Fibroblast of the aortic adventitia (primary cell): Measurements from ENCODE around the gene SLC26A9. TPM values are rescaled to one million over a fixed set of nuclear protein-coding genes. Genes with fewer than 3 reads are reported as not detected.

Experiments
- DNase-seq: peaks from one replicate; pipeline ENCODE4 v3.0.0-alpha.2; 2010; ENCODE audit warnings: low read depth
- H3K4me3 ChIP-seq: 2 replicates; pipeline ENCODE4 v1.5.1; 2011; ENCODE audit warnings: low read depth, mild to moderate bottlenecking, control low read depth, low read length, moderate library complexity
- CTCF ChIP-seq: IDR thresholded peaks from 2 replicates; pipeline ENCODE4 v1.5.1; 2011; ENCODE audit warnings: mild to moderate bottlenecking, low read length, control low read depth, inconsistent platforms; ENCODE audit not compliant: insufficient read depth
- total RNA-seq: library from RNA; depleted of rRNA; stranded (reverse); fragments of >200 nt; gene quantifications from 2 replicates; pipeline ENCODE4 v1.2.3, GENCODE V29; 2012; ENCODE audit warnings: low replicate concordance

Gene SLC26A9
- total RNA-seq, 1 donor = not detected

- no peak for TF ChIP-seq CTCF
- no peak overlapping the region for H3K4me3 ChIP-seq
- no peak for DNase-seq
These were observed 19.4 kb downstream of the SLC26A9 start for GRCh38 chr1:205923651-205924459.

GRCh38 chr1:205922806-205923205, 20.4 kb downstream of the SLC26A9 start:
- no peak for DNase-seq
- TF ChIP-seq CTCF = no peak
- no peak overlapping the region for H3K4me3 ChIP-seq

GRCh38 chr1:205922314-205922713, 20.9 kb downstream of the SLC26A9 start:
- no peak for DNase-seq
- no peak overlapping the region for H3K4me3 ChIP-seq
- no peak for TF ChIP-seq CTCF

GRCh38 chr1:205921570-205921909, 21.7 kb downstream of the SLC26A9 start:
- no peak for TF ChIP-seq CTCF
- DNase-seq = no peak

GRCh38 chr1:205920861-205921569, 22.2 kb downstream of the SLC26A9 start:
- H3K4me3 ChIP-seq = no peak overlapping the region
- no peak for TF ChIP-seq CTCF
- no peak for DNase-seq

More at GRCh38 chr1:205921570-205921909, 21.7 kb downstream of the SLC26A9 start:
- H3K4me3 ChIP-seq = no peak overlapping the region

- no peak for TF ChIP-seq CTCF
- H3K4me3 ChIP-seq = no peak overlapping the region
- DNase-seq = peak; percentile 73
These were observed 23.1 kb downstream of the SLC26A9 start for GRCh38 chr1:205920159-205920558.
